Measurements from ENCODE around the gene NSMF. TPM values are rescaled to one million over a fixed set of nuclear protein-coding genes. Genes with fewer than 3 reads are reported as not detected.

Gene NSMF
- total and polyA plus RNA-seq, 2 experiments from 2014 or later = 20.3 to 103 TPM

DNA sequence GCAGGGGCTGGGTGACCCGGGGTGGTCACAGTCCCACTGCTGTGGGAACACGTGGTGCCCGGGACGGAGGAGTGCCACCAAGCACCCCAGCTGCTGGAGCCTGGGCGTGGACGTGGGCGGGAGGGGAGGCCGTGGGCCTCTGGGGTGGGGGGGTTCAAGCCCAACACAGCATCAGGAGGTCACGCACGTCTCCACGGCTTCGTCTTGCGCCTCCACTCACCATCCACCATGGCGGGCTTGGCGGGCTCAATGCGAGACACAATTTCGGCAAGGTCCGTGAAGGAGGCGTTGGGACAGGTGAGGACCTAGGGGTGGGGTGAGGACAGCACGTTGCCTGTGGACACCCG, 2.2 kb upstream of the NSMF start:
- H3K9me2 ChIP-seq (ENCODE audit: insufficient read depth) = no peaks in the 10 kb centered on the region
- Mint-ChIP-seq H3K36me3 (ENCODE audit: low read depth) (peaks cover 1% of the 10 kb centered on the region; the same call in 1 of the 3 replicates), H3K4me1 (peaks cover 2% of the 10 kb centered on the region; the same call in 2 of the 3 replicates), H3K9me3 (no peaks in the 10 kb centered on the region; the same call in 2 of the 3 replicates), H3K27ac (no peak overlapping the region), H3K4me3 (no peak overlapping the region), H3K27me3 (ENCODE audit: insufficient read depth, low read depth, poor library complexity) (peaks cover 4% of the 10 kb centered on the region)
- TF ChIP-seq ZNF114 (CRISPR knock-in tag; IDR thresholded peaks at IDR 0.05) (no peak), EZH2 (IDR thresholded peaks at IDR 0.05; ENCODE audit: low read depth, unreplicated experiment) (no peak), REST (IDR thresholded peaks at IDR 0.05; ENCODE audit: unreplicated experiment) (no peak), JUNB (IDR thresholded peaks at IDR 0.05; ENCODE audit: unreplicated experiment) (no peak), POLR2AphosphoS5 (IDR thresholded peaks at IDR 0.05; ENCODE audit: low read depth) (no peak), STAT1 (IDR thresholded peaks at IDR 0.05; ENCODE audit: unreplicated experiment) (no peak), CREB1 (CRISPR knock-in tag; IDR thresholded peaks at IDR 0.05; ENCODE audit: low read depth) (no peak), ZNF331 (CRISPR knock-in tag; IDR thresholded peaks at IDR 0.05; ENCODE audit: low read depth) (no peak), EZH2phosphoT487 (IDR thresholded peaks at IDR 0.05; ENCODE audit: unreplicated experiment) (no peak), NANOG (IDR thresholded peaks at IDR 0.05; ENCODE audit: borderline replicate concordance) (no peak)
- TF ChIP-seq, protein P1, sequence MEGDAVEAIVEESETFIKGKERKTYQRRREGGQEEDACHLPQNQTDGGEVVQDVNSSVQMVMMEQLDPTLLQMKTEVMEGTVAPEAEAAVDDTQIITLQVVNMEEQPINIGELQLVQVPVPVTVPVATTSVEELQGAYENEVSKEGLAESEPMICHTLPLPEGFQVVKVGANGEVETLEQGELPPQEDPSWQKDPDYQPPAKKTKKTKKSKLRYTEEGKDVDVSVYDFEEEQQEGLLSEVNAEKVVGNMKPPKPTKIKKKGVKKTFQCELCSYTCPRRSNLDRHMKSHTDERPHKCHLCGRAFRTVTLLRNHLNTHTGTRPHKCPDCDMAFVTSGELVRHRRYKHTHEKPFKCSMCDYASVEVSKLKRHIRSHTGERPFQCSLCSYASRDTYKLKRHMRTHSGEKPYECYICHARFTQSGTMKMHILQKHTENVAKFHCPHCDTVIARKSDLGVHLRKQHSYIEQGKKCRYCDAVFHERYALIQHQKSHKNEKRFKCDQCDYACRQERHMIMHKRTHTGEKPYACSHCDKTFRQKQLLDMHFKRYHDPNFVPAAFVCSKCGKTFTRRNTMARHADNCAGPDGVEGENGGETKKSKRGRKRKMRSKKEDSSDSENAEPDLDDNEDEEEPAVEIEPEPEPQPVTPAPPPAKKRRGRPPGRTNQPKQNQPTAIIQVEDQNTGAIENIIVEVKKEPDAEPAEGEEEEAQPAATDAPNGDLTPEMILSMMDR (conservative IDR thresholded peaks at IDR 0.05; ENCODE audit: low read depth in 2 of 2) = no peak
- TF ChIP-seq, protein P2, sequence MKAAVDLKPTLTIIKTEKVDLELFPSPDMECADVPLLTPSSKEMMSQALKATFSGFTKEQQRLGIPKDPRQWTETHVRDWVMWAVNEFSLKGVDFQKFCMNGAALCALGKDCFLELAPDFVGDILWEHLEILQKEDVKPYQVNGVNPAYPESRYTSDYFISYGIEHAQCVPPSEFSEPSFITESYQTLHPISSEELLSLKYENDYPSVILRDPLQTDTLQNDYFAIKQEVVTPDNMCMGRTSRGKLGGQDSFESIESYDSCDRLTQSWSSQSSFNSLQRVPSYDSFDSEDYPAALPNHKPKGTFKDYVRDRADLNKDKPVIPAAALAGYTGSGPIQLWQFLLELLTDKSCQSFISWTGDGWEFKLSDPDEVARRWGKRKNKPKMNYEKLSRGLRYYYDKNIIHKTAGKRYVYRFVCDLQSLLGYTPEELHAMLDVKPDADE (IDR thresholded peaks at IDR 0.05) = no peak
- TF ChIP-seq, protein P3, sequence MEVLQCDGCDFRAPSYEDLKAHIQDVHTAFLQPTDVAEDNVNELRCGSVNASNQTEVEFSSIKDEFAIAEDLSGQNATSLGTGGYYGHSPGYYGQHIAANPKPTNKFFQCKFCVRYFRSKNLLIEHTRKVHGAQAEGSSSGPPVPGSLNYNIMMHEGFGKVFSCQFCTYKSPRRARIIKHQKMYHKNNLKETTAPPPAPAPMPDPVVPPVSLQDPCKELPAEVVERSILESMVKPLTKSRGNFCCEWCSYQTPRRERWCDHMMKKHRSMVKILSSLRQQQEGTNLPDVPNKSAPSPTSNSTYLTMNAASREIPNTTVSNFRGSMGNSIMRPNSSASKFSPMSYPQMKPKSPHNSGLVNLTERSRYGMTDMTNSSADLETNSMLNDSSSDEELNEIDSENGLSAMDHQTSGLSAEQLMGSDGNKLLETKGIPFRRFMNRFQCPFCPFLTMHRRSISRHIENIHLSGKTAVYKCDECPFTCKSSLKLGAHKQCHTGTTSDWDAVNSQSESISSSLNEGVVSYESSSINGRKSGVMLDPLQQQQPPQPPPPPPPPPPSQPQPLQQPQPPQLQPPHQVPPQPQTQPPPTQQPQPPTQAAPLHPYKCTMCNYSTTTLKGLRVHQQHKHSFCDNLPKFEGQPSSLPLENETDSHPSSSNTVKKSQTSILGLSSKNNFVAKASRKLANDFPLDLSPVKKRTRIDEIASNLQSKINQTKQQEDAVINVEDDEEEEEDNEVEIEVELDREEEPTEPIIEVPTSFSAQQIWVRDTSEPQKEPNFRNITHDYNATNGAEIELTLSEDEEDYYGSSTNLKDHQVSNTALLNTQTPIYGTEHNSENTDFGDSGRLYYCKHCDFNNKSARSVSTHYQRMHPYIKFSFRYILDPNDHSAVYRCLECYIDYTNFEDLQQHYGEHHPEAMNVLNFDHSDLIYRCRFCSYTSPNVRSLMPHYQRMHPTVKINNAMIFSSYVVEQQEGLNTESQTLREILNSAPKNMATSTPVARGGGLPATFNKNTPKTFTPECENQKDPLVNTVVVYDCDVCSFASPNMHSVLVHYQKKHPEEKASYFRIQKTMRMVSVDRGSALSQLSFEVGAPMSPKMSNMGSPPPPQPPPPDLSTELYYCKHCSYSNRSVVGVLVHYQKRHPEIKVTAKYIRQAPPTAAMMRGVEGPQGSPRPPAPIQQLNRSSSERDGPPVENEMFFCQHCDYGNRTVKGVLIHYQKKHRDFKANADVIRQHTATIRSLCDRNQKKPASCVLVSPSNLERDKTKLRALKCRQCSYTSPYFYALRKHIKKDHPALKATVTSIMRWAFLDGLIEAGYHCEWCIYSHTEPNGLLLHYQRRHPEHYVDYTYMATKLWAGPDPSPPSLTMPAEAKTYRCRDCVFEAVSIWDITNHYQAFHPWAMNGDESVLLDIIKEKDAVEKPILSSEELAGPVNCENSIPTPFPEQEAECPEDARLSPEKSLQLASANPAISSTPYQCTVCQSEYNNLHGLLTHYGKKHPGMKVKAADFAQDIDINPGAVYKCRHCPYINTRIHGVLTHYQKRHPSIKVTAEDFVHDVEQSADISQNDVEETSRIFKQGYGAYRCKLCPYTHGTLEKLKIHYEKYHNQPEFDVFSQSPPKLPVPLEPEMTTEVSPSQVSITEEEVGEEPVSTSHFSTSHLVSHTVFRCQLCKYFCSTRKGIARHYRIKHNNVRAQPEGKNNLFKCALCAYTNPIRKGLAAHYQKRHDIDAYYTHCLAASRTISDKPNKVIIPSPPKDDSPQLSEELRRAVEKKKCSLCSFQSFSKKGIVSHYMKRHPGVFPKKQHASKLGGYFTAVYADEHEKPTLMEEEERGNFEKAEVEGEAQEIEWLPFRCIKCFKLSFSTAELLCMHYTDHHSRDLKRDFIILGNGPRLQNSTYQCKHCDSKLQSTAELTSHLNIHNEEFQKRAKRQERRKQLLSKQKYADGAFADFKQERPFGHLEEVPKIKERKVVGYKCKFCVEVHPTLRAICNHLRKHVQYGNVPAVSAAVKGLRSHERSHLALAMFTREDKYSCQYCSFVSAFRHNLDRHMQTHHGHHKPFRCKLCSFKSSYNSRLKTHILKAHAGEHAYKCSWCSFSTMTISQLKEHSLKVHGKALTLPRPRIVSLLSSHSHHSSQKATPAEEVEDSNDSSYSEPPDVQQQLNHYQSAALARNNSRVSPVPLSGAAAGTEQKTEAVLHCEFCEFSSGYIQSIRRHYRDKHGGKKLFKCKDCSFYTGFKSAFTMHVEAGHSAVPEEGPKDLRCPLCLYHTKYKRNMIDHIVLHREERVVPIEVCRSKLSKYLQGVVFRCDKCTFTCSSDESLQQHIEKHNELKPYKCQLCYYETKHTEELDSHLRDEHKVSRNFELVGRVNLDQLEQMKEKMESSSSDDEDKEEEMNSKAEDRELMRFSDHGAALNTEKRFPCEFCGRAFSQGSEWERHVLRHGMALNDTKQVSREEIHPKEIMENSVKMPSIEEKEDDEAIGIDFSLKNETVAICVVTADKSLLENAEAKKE (CRISPR knock-in tag; IDR thresholded peaks at IDR 0.05) = no peak
- H3K27me3 ChIP-seq (ENCODE audit: insufficient read depth) = no peaks in the 10 kb centered on the region
- no peaks in the 10 kb centered on the region for H3F3A ChIP-seq (replicated peaks; ENCODE audit: low read depth)
- H3K36me3 ChIP-seq (ENCODE audit: insufficient read depth) = no peaks in the 10 kb centered on the region
- H3K4me3 ChIP-seq = no peak overlapping the region
- no peaks in the 10 kb centered on the region; the same call in 1 of the 2 replicates for H4K20me1 ChIP-seq (replicated peaks; ENCODE audit: insufficient read depth)
- DNase-seq (ENCODE audit: low spot score) (no peak), ATAC-seq (no peak)
- H3K4me2 ChIP-seq = no peak overlapping the region
- no peaks in the 10 kb centered on the region for H3K4me1 ChIP-seq (ENCODE audit: insufficient read depth)
- no peaks in the 10 kb centered on the region for H3K79me2 ChIP-seq (replicated peaks; ENCODE audit: insufficient read depth)
- H2AFZ ChIP-seq = no peak overlapping the region
- no peak overlapping the region for H3K27ac ChIP-seq (ENCODE audit: low read depth)
